ENCODE results near the gene DOC2A.

The DOC2A gene

DNA sequence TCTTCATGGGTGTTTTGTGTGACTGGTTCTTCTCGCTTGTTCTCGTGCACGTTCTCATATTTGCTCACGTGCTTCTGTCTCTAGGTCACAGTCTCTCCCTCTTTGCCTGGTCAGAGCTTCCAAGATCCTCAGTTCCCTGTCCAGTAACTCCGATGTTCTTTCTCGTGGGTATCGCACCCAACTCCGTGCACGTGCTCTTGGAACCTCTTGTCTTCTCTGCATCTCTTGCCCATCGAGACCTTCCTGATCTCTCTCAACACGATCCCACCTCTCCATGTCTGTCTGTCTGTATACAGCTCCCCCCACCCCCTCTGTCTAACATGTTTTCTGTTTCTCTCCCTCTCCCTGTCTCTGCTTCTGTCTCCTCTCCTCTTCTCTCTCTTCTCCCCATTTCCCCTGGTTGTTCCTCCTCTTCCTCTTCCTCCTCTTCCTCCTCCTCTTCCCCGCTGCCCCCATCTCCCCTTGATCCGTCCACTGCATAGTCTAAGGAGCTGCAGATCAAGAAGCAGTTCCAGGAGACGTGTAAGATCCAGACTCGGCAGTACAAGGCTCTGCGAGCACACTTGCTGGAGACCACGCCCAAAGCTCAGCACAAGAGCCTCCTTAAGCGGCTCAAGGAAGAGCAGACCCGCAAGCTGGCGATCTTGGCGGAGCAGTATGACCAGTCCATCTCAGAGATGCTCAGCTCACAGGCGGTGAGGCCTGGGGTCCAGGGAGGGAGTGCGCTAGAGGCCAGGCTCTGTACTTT, 21.5 kb downstream of the DOC2A start:
- no peak for DNase-seq (ENCODE audit: low read depth)

DNA sequence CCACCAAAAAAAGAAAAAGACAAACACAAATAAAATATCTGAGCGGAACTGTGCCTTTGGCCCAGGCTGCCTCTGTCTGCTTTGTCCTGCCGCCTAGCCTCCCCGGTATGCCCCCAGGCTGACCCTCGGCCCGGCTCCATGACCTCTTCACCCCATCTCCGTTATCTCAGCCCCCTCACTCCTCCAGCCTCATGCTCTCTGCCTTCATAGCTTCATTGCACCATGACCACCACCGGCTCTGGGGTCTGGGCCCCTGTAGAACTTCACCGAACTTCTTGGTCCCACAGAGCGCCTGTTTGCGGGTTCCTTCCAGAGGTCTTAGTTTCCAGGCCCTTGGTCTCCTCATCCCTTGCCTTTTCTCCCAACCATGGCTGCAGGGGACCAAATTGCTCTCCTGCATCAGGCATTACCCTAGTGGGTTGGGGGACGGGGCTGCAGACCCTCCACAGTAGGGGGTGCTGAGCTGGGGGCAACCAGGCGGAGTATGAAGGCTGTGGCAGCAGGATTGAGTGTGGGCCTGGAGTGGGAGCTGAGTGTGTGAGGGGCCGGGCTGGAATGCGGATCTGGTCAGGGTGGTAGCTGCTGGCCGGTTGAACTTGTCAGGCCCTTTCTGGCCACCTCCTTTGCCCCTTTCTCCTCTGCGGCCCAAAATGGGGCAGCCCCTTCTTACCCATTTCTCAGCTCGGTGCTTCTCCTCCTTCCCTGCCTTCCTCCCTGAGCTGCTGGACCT, 22.3 kb downstream of the DOC2A start:
- no peak for DNase-seq (ENCODE audit: low read depth)

DNA sequence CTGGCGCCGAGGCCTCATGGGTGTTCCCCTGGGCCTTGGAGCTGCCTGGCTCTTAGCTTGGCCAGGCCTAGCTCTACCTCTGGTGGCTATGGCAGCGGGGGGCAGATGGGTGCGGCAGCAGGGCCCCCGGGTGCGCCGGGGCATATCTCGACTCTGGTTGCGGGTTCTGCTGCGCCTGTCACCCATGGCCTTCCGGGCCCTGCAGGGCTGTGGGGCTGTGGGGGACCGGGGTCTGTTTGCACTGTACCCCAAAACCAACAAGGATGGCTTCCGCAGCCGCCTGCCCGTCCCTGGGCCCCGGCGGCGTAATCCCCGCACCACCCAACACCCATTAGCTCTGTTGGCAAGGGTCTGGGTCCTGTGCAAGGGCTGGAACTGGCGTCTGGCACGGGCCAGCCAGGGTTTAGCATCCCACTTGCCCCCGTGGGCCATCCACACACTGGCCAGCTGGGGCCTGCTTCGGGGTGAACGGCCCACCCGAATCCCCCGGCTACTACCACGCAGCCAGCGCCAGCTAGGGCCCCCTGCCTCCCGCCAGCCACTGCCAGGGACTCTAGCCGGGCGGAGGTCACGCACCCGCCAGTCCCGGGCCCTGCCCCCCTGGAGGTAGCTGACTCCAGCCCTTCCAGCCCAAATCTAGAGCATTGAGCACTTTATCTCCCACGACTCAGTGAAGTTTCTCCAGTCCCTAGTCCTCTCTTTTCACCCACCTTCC, 23.3 kb downstream of the DOC2A start:
- no peak for DNase-seq (ENCODE audit: low read depth)

- no peak for DNase-seq (ENCODE audit: low read depth)
Observed at GRCh38 chr16:29986931-29987330, 23.9 kb downstream of the DOC2A start.

DNA sequence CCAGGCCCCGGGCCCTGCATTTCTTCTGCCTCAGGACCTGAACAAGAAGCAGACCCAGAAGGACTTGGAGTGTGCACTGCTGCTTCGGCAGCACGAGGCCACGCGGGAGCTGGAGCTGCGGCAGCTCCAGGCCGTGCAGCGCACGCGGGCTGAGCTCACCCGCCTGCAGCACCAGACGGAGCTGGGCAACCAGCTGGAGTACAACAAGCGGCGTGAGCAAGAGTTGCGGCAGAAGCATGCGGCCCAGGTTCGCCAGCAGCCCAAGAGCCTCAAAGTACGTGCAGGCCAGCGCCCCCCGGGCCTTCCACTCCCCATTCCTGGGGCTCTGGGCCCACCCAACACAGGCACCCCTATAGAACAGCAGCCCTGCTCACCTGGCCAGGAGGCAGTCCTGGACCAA, 24.6 kb downstream of the DOC2A start:
- no peak for DNase-seq (ENCODE audit: low read depth)

DNA sequence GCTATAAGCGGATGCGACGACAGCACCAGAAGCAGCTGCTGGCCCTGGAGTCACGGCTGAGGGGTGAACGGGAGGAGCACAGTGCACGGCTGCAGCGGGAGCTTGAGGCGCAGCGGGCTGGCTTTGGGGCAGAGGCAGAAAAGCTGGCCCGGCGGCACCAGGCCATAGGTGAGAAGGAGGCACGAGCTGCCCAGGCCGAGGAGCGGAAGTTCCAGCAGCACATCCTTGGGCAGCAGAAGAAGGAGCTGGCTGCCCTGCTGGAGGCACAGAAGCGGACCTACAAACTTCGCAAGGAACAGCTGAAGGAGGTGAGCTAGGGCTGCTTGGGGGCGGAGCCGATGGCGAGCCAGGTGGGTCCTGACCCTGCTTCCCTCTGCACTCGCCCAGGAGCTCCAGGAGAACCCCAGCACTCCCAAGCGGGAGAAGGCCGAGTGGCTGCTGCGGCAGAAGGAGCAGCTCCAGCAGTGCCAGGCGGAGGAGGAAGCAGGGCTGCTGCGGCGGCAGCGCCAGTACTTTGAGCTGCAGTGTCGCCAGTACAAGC, 25.5 kb downstream of the DOC2A start:
- no peak for DNase-seq (ENCODE audit: low read depth)

GRCh38 chr16:29984764-29985147, 26.1 kb downstream of the DOC2A start:
- DNase-seq (ENCODE audit: low read depth), result no peak

DNA sequence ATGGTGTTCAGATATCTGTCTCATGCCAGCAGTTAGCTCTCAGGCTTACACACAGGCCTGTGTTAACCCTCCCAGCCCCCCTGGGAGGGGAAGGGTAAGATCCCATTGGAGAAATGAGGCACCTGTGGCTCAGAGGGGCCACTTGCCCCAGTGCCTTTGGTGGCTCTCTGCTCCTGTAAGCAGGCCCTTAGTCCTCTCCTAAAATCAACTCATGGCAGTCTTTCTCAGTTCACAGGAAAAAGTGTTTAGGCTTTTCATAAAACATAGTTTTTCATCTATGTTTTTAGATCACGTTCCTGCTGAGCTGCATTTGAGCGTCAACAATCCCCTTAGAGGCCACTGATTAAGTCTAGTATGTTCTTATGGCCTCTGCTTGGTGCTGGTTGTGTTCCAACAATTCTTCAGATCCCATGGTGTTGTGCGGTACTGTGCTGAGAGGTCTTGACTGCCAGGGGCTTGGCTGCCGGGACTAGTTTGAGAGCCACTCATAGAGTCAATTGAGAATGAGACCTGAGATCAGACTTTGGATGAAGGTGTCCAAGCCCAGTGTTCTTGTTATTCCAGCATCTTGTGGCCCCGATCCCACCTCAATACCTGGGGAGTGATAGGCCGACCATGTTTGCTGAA, 26.6 kb downstream of the DOC2A start:
- no peak for DNase-seq (ENCODE audit: low read depth)

GRCh38 chr16:29983420-29984136, 27.2 kb downstream of the DOC2A start:
- DNase-seq (ENCODE audit: low read depth), result no peak

DNA sequence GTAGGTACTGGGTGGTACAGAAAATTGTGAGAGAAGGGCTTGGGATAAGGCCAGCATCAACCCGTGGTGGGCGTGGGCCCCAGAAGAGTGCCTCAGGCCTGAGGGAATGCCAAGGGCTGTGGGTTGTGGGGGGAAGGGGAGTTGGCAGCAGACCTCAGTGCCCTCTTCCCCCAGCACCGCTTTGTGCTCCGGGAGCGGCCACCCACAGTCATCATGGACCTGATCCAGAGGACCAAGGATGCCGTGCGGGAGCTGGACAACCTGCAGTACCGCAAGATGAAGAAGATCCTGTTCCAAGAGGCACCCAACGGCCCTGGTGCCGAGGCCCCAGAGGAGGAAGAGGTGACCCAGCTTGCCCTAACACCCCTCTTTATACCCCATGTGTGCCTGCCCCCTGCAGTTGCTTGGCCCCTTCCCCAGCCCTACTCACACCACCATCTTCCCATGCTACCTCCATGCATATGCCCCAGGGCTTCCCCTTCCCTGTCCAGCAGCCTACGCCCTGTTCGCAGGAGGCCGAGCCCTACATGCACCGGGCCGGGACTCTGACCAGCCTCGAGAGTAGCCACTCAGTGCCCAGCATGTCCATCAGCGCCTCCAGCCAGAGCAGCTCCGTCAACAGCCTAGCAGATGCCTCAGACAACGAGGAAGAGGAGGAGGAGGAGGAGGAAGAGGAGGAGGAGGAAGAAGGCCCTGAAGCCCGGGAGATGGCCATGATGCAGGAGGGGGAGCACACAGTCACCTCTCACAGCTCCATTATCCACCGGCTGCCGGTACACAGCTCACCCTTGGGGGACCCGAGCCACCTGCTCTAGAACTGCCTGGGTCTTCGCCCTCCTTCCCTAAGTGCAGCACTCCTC, 28.0 kb downstream of the DOC2A start:
- DNase-seq (ENCODE audit: low read depth), result no peak

DNA sequence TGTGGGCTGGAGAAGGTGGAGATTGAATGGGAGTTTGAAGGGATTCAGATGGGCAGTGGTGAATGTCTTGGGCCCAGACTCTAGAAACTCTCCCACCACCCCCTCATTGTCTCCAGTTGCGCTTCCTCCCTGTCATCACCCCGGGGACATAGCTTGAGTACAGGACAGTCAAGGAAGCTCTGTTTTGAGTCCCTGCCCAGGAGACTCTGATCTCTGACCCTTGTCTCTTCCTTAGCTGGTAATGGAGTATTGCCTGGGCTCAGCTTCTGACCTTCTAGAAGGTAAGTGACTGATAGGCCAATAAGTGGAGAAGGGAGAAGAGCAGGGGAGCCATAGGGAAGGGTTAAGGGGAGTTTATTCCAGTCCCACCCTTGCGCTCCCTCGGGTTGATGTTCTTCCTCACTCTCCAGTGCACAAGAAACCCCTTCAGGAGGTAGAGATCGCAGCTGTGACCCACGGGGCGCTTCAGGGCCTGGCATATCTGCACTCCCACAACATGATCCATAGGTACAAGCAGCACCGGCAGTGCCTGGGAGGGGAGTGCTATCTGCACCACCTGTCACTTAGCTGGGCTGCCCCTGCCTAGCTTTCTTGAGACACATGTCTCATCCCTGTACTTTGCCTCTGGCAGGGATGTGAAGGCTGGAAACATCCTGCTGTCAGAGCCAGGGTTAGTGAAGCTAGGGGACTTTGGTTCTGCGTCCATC, 32.1 kb downstream of the DOC2A start:
- no peak for DNase-seq (ENCODE audit: low read depth)

- DNase-seq (ENCODE audit: low read depth), result no peak
Observed at GRCh38 chr16:29978081-29978480, 32.7 kb downstream of the DOC2A start.

GRCh38 chr16:29977063-29977825, 33.6 kb downstream of the DOC2A start:
- DNase-seq (ENCODE audit: low read depth), result no peak

- DNase-seq (ENCODE audit: low read depth), result no peak
Observed at GRCh38 chr16:29975811-29976511, 34.9 kb downstream of the DOC2A start.

DNA sequence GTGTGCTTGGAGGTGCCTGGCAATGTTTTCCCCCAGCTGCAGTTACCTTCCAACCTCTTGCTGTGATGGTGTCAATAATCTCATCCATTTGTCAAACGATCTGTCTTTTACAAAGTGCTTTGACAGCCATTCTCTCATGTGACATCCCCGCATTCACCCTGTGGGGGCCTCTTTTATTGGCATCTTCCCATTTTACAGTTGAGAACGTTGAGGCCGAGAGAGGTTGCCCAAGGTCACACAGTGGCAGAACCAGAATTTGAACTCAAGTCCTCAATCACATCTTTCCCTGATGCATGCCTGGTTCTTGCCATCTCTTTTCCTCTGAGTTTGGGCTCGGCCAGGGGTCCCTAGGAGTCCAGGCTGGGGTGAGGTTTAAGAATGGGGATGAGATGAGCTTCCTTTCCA, 35.7 kb downstream of the DOC2A start:
- no peak for DNase-seq (ENCODE audit: low read depth)

DNA sequence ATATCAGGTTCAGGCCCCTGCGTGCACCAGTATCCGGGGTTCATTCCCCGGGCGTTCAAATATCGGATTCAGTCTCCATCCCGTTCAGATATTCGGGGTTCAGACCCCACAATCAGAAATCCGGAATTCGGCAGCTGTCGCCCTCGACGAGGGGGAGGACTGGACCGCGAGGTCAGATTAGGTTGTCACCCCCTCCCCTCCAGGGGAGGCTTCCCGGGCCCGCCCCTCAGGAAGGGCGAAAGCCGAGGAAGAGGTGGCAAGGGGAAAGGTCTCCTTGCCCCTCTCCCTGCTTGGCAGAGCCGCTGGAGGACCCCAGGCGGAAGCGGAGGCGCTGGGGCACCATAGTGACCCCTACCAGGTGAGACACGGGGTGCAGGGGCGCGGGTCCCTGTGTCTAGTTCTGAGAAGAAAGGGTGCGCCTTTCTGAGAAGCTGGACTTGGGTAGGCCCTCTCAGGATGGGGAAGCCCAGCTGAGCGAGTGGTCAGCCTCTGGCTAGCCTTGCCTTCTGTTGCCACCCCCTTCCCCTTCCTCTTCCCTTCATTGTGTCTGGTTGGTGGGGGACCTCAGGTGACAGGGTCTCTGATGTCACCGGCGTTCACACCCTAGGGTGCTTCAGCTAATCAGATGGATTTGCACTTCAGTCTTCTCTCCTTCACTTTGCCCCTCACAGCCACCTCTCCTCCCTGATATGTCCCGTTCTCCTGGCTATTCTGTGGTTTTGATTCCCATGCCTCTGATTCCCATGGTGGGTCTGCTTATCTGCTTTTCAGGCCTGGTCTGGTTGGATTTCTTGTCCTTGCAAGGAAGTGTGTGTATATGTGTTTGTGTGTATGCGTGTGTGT, 36.3 kb downstream of the DOC2A start:
- DNase-seq (ENCODE audit: low read depth), result no peak

GRCh38 chr16:29973384-29974246, 37.2 kb downstream of the DOC2A start, which contains the start of gene TAOK2:
Gene TAOK2 (plus strand): TSS chr16:29973868. CDS start chr16:29977773, 3,905 bp downstream.
- DNase-seq (ENCODE audit: low read depth), result peak; percentile 99

Data from fibroblast of the conjunctiva (primary cell).